Gastrocnemius medialis (tissue), 4 donors: ENCODE results near the gene ARID4A. TPM values are rescaled to one million over a fixed set of nuclear protein-coding genes. Genes with fewer than 3 reads are reported as not detected.

Experiments used
- ATAC-seq, 2 donors: fragments of 150-250 bp; one replicate each; pipeline ENCODE4 v1.9.1; 2016
- DNase-seq, 2 donors: peaks; one replicate each; pipeline ENCODE4 v3.0.0-alpha.2; 2019
- H3K27ac ChIP-seq, 4 donors: fragments of 200-600 bp; sonication (generic); 1 replicate in 1 of 4; 2 replicates in 3 of 4; pipeline ENCODE4 v1.5.1; 2016 to 2018; ENCODE audit warnings: mild to moderate bottlenecking in 2 of 4, moderate library complexity in 1 of 4
- H3K27me3 ChIP-seq, 3 donors: fragments of 200-600 bp; sonication (generic) in 2 of 3; 1 replicate in 1 of 3; 2 replicates in 2 of 3; pipeline versions ENCODE4 v1.5.1 to v1.6.0; 2016 to 2019; ENCODE audit warnings: mild to moderate bottlenecking in 1 of 3, moderate library complexity in 1 of 3
- H3K36me3 ChIP-seq, 2 donors: fragments of 200-600 bp; sonication (generic) in 1 of 2; one replicate each; pipeline ENCODE4 v1.5.1; 2017 to 2018
- H3K4me1 ChIP-seq, 2 donors: fragments of 200-600 bp; sonication (generic) in 1 of 2; one replicate each; pipeline ENCODE4 v1.5.1; 2016 to 2017; ENCODE audit warnings: mild to moderate bottlenecking in 2 of 2
- H3K4me3 ChIP-seq, 4 donors: fragments of 200-600 bp; sonication (generic) in 3 of 4; 1 replicate in 1 of 4; 2 replicates in 3 of 4; pipeline ENCODE4 v1.5.1; 2016 to 2019; ENCODE audit warnings: mild to moderate bottlenecking in 2 of 4
- H3K9me3 ChIP-seq, 3 donors: fragments of 200-600 bp; sonication (generic) in 2 of 3; 1 replicate in 1 of 3; 2 replicates in 2 of 3; pipeline ENCODE4 v1.5.1; 2016 to 2019
- CTCF ChIP-seq, 5 experiments: fragments of 450-650 bp in 3 of 5; fragments of 200-600 bp in 2 of 5; sonication (generic) in 2 of 5; IDR thresholded peaks in 4 of 5; conservative IDR thresholded peaks in 1 of 5; 1 replicate in 4 of 5; 2 replicates in 1 of 5; pipeline ENCODE4 v1.5.1; 2016 to 2019; ENCODE audit warnings: antibody characterized with exemption in 5 of 5, mild to moderate bottlenecking in 3 of 5, moderate library complexity in 3 of 5
- POLR2A ChIP-seq, 2 donors: fragments of 450-650 bp; IDR thresholded peaks; one replicate each; pipeline ENCODE4 v1.6.1; 2017; ENCODE audit warnings: antibody characterized with exemption in 2 of 2, mild to moderate bottlenecking in 2 of 2, moderate library complexity in 2 of 2
- in situ Hi-C, 4 donors: fragments of 200-750 bp; cut with MboI; loops; one replicate each; pipeline versions ENCODE4 v1.15.0 to v1.8.0; 2017; ENCODE audit warnings: low sequenced_read_pairs in 4 of 4
- intact Hi-C: fragments of 100-400 bp; cut with DNase I; formaldehyde crosslinking; loops from one replicate; pipeline ENCODE4 v1.15.1; 2023; ENCODE audit warnings: low total_unique reads
- total RNA-seq, 4 donors: library from RNA; depleted of rRNA; stranded (reverse); fragments of >200 nt; gene quantifications; one replicate each; pipeline versions ENCODE4 v1.1.0 to v1.2.3, GENCODE V29; 2016

ARID4A gene
- total RNA-seq, 4 donors from 2014 or later, result 6.6 to 10.5 (median 7.1) TPM

DNA sequence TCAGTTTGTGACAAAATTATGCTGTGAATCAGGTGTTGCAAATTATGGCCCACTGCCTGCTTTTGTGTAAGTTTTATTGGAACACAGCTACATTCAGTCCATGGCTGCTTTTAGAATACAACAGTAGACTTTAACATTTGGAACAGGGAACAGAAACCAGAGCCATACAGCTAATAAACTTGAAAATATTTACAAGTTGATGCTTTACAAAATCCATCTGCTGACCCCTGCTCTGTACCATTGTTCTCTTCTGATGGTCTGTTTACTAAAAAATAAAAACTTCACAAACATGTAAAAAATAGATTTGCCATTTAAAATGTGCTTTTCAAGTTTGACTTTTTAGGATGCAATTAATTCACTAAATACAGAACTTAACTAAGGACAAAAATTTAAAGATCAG, 33.0 kb upstream of the ARID4A start:
- Histone ChIP-seq H3K27ac (no peak overlapping the region), H3K36me3 (peaks cover 10 to 99% of the 10 kb centered on the region in 2 donors), H3K4me3 (no peak overlapping the region), H3K9me3 (no peaks in the 10 kb centered on the region), H3K4me1 (no peaks in the 10 kb centered on the region), H3K27me3 (no peaks in the 10 kb centered on the region)
- in situ Hi-C loops (no loop called here), intact Hi-C loops (no loop called here)
- DNase-seq (no peak), ATAC-seq (no peak)
- TF ChIP-seq POLR2A (IDR thresholded peaks at IDR 0.05) (no peak), CTCF (IDR thresholded peaks at IDR 0.05 in 4 of 5, conservative IDR thresholded peaks at IDR 0.05 in 1 of 5) (no peak)

- Histone ChIP-seq H3K27me3 (no peaks in the 10 kb centered on the region), H3K9me3 (no peaks in the 10 kb centered on the region), H3K4me1 (no peaks in the 10 kb centered on the region), H3K4me3 (no peak overlapping the region), H3K27ac (no peak overlapping the region), H3K36me3 (peaks cover 4 to 82% of the 10 kb centered on the region in 2 donors)
- no peak for DNase-seq
- intact Hi-C loops, result no loop called here
- ATAC-seq, result no peak
- no peak for TF ChIP-seq CTCF (IDR thresholded peaks at IDR 0.05 in 4 of 5, conservative IDR thresholded peaks at IDR 0.05 in 1 of 5)
- TF ChIP-seq POLR2A (IDR thresholded peaks at IDR 0.05), result no peak
- in situ Hi-C loops, result no loop called here
These were observed 27.7 kb upstream of the ARID4A start for GRCh38 chr14:58270628-58271027.

DNA sequence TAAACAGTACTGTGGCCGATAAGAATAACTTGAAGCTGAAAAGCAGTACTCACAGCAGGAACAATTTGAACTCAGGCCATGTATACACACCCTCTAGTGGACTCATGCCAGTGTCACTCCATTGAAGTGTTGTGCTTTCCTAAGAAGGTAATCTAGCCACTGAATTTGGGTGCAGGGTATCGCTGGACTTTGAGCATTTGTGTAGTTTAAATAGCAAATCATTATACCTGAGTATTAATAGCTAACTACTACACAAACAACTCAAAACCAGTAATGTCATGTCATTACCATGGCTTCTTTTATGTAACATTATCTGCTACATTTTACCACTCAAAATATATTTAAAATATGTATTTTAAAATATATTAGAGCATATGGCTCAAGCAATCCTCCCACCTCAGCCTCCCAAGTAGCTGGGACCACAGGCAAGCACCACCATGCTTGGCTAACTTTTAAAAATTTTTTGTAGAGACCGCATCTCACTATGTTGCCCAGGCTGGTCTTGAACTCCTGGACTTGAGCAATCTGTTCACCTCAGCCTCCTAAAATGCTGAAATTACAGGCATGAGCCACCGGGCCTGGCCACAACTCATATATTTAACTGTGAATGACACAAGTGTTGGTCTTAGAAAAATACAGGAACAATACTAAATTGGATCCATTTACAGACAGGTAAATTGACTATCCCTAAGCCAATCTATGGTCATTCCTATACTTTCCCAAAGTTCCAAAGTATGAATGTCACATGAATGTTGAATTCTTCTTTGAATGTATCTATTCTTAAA, 25.6 kb upstream of the ARID4A start:
- no peaks in the 10 kb centered on the region for H3K4me1 ChIP-seq
- H3K4me3 ChIP-seq, result no peak overlapping the region
- no peaks in the 10 kb centered on the region for H3K27me3 ChIP-seq
- peak in 1 of 2 donors; percentile 30 for ATAC-seq
- H3K36me3 ChIP-seq, result peaks cover 0 to 60% of the 10 kb centered on the region in 2 donors
- peak overlapping the region in 2 of 4 donors; percentile 6 to 15 for H3K27ac ChIP-seq
- in situ Hi-C loops, result no loop called here
- intact Hi-C loops, result no loop called here
- DNase-seq, result no peak
- no peaks in the 10 kb centered on the region for H3K9me3 ChIP-seq
- TF ChIP-seq POLR2A (IDR thresholded peaks at IDR 0.05), result no peak
- peak in 1 of 5 experiments; percentile 7 for TF ChIP-seq CTCF (IDR thresholded peaks at IDR 0.05 in 4 of 5, conservative IDR thresholded peaks at IDR 0.05 in 1 of 5)

GRCh38 chr14:58274881-58275280, 23.5 kb upstream of the ARID4A start:
- H3K27ac ChIP-seq, result peak overlapping the region in 2 of 4 donors; percentile 4 to 44
- in situ Hi-C loops, result no loop called here
- no peaks in the 10 kb centered on the region for H3K27me3 ChIP-seq
- no peaks in the 10 kb centered on the region for H3K4me1 ChIP-seq
- H3K36me3 ChIP-seq, result peaks cover 0 to 49% of the 10 kb centered on the region in 2 donors
- no peaks in the 10 kb centered on the region for H3K9me3 ChIP-seq
- ATAC-seq, result no peak
- H3K4me3 ChIP-seq, result no peak overlapping the region
- intact Hi-C loops, result no loop called here
- no peak for TF ChIP-seq CTCF (IDR thresholded peaks at IDR 0.05 in 4 of 5, conservative IDR thresholded peaks at IDR 0.05 in 1 of 5)
- no peak for TF ChIP-seq POLR2A (IDR thresholded peaks at IDR 0.05)
- no peak for DNase-seq
